Measurements from ENCODE around the gene SP140L.
A peak's percentile ranks its signal among the peaks of the same experiment; 100 is the strongest.
"Not testable (repeated sequence)": the region's sequence is repeated elsewhere in the genome, so short reads cannot be mapped to it uniquely, and the experiment has no call there.

SP140L gene

GRCh38 chr2:230326453-230327417, at the start of gene SP140L:
TSS of gene SP140L (plus strand) at chr2:230327193. CDS start at chr2:230327270, 77 bp downstream.
- Histone ChIP-seq H3K36me3 (no peaks in the 10 kb centered on the region), H3K27me3 (no peaks in the 10 kb centered on the region), H3K27ac (peak within 1 kb of the TSS; percentile 43 to 68), H3K4me3 (peak within 1 kb of the TSS; percentile 49 to 50), H3K4me1 (peaks cover 0 to 23% (median 3%) of the 10 kb centered on the region in 4 donors), H3K9me3 (peaks cover 0 to 3% (median 0%) of the 10 kb centered on the region in 3 donors)
- TF ChIP-seq, protein P1, sequence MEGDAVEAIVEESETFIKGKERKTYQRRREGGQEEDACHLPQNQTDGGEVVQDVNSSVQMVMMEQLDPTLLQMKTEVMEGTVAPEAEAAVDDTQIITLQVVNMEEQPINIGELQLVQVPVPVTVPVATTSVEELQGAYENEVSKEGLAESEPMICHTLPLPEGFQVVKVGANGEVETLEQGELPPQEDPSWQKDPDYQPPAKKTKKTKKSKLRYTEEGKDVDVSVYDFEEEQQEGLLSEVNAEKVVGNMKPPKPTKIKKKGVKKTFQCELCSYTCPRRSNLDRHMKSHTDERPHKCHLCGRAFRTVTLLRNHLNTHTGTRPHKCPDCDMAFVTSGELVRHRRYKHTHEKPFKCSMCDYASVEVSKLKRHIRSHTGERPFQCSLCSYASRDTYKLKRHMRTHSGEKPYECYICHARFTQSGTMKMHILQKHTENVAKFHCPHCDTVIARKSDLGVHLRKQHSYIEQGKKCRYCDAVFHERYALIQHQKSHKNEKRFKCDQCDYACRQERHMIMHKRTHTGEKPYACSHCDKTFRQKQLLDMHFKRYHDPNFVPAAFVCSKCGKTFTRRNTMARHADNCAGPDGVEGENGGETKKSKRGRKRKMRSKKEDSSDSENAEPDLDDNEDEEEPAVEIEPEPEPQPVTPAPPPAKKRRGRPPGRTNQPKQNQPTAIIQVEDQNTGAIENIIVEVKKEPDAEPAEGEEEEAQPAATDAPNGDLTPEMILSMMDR (IDR thresholded peaks at IDR 0.05): no peak
- peak; percentile 68 to 81 for DNase-seq
- intact Hi-C loops (cut with DNase I; ENCODE audit: low total_unique reads): no loop called here

DNA sequence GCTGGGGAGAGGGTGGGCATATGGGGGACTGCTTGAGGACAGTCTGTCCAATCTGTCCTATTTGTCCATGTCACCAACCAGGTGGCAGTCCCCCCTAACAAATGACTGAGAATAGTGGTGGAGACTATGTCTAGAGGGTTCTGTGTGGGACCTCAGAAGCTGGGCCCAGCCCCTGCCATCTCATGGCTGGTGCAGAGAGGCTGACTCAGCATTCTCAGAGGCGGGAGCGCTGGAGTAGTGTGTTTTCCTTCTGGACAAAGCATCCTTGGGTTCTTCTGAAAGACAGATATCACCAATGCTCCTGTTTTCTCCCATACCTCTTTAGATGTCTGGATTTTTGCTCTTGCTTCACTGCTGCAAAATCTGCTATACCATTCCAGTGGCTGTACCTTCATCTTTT, 44.1 kb upstream of the SP140L start:
- Histone ChIP-seq H3K4me3 (no peak overlapping the region), H3K27me3 (no peaks in the 10 kb centered on the region), H3K9me3 (no peaks in the 10 kb centered on the region), H3K27ac (no peak overlapping the region), H3K4me1 (no peaks in the 10 kb centered on the region), H3K36me3 (no peaks in the 10 kb centered on the region)
- DNase-seq: no peak
- intact Hi-C loops (cut with DNase I; ENCODE audit: low total_unique reads): no loop called here
- TF ChIP-seq, protein P1 (IDR thresholded peaks at IDR 0.05): no peak

DNA sequence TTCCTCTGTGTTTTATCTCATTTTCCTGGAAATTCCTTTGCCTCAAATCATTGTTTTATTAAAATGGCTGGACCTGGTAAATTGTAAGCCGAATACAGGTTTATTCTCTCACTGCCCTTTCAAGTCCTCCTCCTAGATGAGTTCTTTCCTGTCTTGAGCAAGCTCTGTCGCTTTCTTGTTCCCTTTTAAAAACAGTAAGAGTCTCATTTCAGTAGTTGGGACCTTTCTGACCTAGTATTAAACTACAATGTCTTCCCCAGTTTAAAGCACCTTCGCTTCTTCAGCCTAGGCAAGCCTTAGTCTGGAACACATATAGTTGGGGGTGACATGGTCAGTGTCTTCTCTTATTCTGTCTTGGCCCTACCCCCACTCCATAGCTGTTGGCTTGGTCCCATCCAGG, 40.9 kb upstream of the SP140L start:
- no peaks in the 10 kb centered on the region for H3K4me1 ChIP-seq
- intact Hi-C loops (cut with DNase I; ENCODE audit: low total_unique reads): no loop called here
- no peak overlapping the region for H3K4me3 ChIP-seq
- TF ChIP-seq, protein P1 (IDR thresholded peaks at IDR 0.05): no peak
- no peaks in the 10 kb centered on the region for H3K36me3 ChIP-seq
- H3K9me3 ChIP-seq: no peaks in the 10 kb centered on the region
- no peaks in the 10 kb centered on the region for H3K27me3 ChIP-seq
- no peak for DNase-seq
- no peak overlapping the region for H3K27ac ChIP-seq

- intact Hi-C loops (cut with DNase I; ENCODE audit: low total_unique reads); H3K36me3 ChIP-seq; H3K4me3 ChIP-seq; DNase-seq; H3K27ac ChIP-seq; H3K4me1 ChIP-seq; H3K27me3 ChIP-seq; H3K9me3 ChIP-seq: not testable (repeated sequence)
Observed at GRCh38 chr2:230289311-230289710, 37.7 kb upstream of the SP140L start.

DNA sequence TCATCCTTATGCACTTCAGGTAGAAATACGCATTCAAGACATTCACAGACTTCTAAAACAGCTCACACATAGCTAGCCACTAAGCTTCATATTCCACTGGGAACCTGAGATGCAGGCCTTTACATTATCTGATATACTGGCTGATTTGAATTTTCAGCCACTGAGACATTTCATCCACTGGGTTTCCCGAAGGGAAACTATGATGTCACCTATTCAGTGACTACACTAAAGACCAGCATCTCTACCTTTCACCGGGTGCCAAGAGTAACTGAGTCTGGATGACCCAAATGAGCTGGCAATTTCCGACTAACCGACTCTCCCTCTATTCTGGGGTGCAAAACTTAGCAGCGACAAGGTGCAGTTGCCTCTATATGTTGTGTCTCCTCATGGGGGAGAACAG, 31.8 kb upstream of the SP140L start:
- H3K9me3 ChIP-seq: peaks cover 0 to 5% (median 0%) of the 10 kb centered on the region in 3 donors
- TF ChIP-seq, protein P1 (IDR thresholded peaks at IDR 0.05): no peak
- DNase-seq: no peak
- H3K27ac ChIP-seq: no peak overlapping the region
- no peak overlapping the region for H3K4me3 ChIP-seq
- H3K27me3 ChIP-seq: no peaks in the 10 kb centered on the region
- H3K4me1 ChIP-seq: no peaks in the 10 kb centered on the region
- no peaks in the 10 kb centered on the region for H3K36me3 ChIP-seq
- intact Hi-C loops (cut with DNase I; ENCODE audit: low total_unique reads): no loop called here

GRCh38 chr2:230296917-230297316, 30.1 kb upstream of the SP140L start:
- no peak for DNase-seq
- H3K27ac ChIP-seq: no peak overlapping the region
- H3K27me3 ChIP-seq: no peaks in the 10 kb centered on the region
- no peaks in the 10 kb centered on the region for H3K4me1 ChIP-seq
- TF ChIP-seq, protein P1 (IDR thresholded peaks at IDR 0.05): no peak
- H3K9me3 ChIP-seq: peaks cover 0 to 5% (median 0%) of the 10 kb centered on the region in 3 donors
- intact Hi-C loops (cut with DNase I; ENCODE audit: low total_unique reads): no loop called here
- no peak overlapping the region for H3K4me3 ChIP-seq
- no peaks in the 10 kb centered on the region for H3K36me3 ChIP-seq

Data from tibial artery (tissue), 4 donors.